ENCODE measurements around the gene ANKLE2.

DNA sequence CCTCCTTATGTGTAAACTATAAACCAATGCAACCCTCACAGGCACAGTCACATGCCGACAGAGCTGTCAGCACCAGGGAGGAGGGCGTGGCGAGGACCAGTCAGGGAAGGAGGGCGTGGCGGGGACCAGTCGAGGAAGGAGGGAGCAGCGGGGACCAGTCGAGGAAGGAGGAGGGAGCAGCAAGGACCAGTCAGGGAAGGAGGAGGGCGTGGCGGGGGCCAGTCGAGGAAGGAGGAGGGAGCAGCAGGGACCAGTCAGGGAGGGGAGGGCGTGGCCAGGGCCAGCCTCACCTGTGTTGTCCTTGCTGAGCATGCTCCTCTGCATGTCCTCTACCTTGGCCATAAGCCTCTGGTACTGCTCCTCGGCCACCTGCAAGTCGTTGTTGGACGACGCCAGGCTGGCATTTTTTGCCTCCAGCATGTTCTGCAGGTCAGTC lies 42.8 kb upstream of the ANKLE2 start:
- TF ChIP-seq, protein P1, sequence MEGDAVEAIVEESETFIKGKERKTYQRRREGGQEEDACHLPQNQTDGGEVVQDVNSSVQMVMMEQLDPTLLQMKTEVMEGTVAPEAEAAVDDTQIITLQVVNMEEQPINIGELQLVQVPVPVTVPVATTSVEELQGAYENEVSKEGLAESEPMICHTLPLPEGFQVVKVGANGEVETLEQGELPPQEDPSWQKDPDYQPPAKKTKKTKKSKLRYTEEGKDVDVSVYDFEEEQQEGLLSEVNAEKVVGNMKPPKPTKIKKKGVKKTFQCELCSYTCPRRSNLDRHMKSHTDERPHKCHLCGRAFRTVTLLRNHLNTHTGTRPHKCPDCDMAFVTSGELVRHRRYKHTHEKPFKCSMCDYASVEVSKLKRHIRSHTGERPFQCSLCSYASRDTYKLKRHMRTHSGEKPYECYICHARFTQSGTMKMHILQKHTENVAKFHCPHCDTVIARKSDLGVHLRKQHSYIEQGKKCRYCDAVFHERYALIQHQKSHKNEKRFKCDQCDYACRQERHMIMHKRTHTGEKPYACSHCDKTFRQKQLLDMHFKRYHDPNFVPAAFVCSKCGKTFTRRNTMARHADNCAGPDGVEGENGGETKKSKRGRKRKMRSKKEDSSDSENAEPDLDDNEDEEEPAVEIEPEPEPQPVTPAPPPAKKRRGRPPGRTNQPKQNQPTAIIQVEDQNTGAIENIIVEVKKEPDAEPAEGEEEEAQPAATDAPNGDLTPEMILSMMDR (IDR thresholded peaks at IDR 0.05; ENCODE audit: low read depth, low read length, missing input control), result no peak
- TF ChIP-seq, protein P2, sequence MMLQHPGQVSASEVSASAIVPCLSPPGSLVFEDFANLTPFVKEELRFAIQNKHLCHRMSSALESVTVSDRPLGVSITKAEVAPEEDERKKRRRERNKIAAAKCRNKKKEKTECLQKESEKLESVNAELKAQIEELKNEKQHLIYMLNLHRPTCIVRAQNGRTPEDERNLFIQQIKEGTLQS (IDR thresholded peaks at IDR 0.05), result no peak
- TF ChIP-seq, protein P3, sequence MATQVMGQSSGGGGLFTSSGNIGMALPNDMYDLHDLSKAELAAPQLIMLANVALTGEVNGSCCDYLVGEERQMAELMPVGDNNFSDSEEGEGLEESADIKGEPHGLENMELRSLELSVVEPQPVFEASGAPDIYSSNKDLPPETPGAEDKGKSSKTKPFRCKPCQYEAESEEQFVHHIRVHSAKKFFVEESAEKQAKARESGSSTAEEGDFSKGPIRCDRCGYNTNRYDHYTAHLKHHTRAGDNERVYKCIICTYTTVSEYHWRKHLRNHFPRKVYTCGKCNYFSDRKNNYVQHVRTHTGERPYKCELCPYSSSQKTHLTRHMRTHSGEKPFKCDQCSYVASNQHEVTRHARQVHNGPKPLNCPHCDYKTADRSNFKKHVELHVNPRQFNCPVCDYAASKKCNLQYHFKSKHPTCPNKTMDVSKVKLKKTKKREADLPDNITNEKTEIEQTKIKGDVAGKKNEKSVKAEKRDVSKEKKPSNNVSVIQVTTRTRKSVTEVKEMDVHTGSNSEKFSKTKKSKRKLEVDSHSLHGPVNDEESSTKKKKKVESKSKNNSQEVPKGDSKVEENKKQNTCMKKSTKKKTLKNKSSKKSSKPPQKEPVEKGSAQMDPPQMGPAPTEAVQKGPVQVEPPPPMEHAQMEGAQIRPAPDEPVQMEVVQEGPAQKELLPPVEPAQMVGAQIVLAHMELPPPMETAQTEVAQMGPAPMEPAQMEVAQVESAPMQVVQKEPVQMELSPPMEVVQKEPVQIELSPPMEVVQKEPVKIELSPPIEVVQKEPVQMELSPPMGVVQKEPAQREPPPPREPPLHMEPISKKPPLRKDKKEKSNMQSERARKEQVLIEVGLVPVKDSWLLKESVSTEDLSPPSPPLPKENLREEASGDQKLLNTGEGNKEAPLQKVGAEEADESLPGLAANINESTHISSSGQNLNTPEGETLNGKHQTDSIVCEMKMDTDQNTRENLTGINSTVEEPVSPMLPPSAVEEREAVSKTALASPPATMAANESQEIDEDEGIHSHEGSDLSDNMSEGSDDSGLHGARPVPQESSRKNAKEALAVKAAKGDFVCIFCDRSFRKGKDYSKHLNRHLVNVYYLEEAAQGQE (IDR thresholded peaks at IDR 0.05), result no peak
- TF ChIP-seq, protein P4, sequence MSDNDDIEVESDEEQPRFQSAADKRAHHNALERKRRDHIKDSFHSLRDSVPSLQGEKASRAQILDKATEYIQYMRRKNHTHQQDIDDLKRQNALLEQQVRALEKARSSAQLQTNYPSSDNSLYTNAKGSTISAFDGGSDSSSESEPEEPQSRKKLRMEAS (IDR thresholded peaks at IDR 0.05), result no peak
- TF ChIP-seq GABPA (IDR thresholded peaks at IDR 0.05 in 1 of 2, conservative IDR thresholded peaks at IDR 0.05 in 1 of 2) (no peak), RAD21 (IDR thresholded peaks at IDR 0.05) (no peak)
